HEK293 (cell line): ENCODE results near the gene EIF4A3.

ENCODE experiments used
- CTCF ChIA-PET: fragments of 350-600 bp; formaldehyde crosslinking; extraction: SDS; loops from one replicate; lab custom pipeline; 2021; ENCODE audit warnings: antibody characterized with exemption; lab: Yijun Ruan, JAX
- POLR2A ChIA-PET: fragments of 300-600 bp; formaldehyde crosslinking; extraction: SDS; loops from one replicate; lab custom pipeline; 2020; ENCODE audit warnings: antibody characterized with exemption, inconsistent platforms; lab: Yijun Ruan, JAX
- H3K27ac ChIP-seq: fragments of 200-500 bp; sonication (Bioruptor generic); 2 replicates; pipeline ENCODE4 v1.5.1; 2014; ENCODE audit warnings: low read depth, low read length, control low read depth, inconsistent platforms; ENCODE audit errors: extremely low read depth
- H3K36me3 ChIP-seq, 2 experiments: fragments of 200-500 bp in 1 of 2; sonication (Bioruptor generic) in 1 of 2; 1 replicate in 1 of 2; 2 replicates in 1 of 2; pipeline ENCODE4 v1.5.1; 2014 to 2017; ENCODE audit warnings: inconsistent platforms in 2 of 2, low read length in 2 of 2; ENCODE audit not compliant: control insufficient read depth in 2 of 2, insufficient read depth in 1 of 2
- H3K4me1 ChIP-seq: fragments of 200-500 bp; sonication (Bioruptor generic); 2 replicates; pipeline ENCODE4 v1.5.1; 2014; ENCODE audit warnings: mild to moderate bottlenecking, low read length, inconsistent platforms; ENCODE audit not compliant: control insufficient read depth, insufficient read depth
- H3K4me3 ChIP-seq: 2 replicates; pipeline ENCODE4 v1.5.1; 2011; ENCODE audit warnings: low read depth, mild to moderate bottlenecking, control low read depth, low read length, moderate library complexity
- H3K9me3 ChIP-seq: fragments of 200-500 bp; sonication (Bioruptor generic); 2 replicates; pipeline ENCODE4 v1.5.1; 2014; ENCODE audit warnings: low read depth, low read length, inconsistent platforms; ENCODE audit not compliant: control insufficient read depth, insufficient read depth
- INSM2 ChIP-seq: fragments of 450-650 bp; formaldehyde crosslinking; IDR thresholded peaks from 2 replicates; pipeline ENCODE4 v1.5.1; 2016; ENCODE audit warnings: missing biosample characterization, missing genetic modification characterization
- KLF1 ChIP-seq: fragments of 450-650 bp; formaldehyde crosslinking; IDR thresholded peaks from 2 replicates; pipeline ENCODE4 v1.5.1; 2016; ENCODE audit warnings: missing biosample characterization, missing genetic modification characterization
- PRDM1 ChIP-seq: fragments of 450-650 bp; formaldehyde crosslinking; IDR thresholded peaks from 2 replicates; pipeline ENCODE4; 2016; ENCODE audit warnings: missing biosample characterization, missing genetic modification characterization
- SALL2 ChIP-seq: fragments of 450-650 bp; formaldehyde crosslinking; IDR thresholded peaks from 2 replicates; pipeline ENCODE4 v1.5.0; 2017; ENCODE audit warnings: missing biosample characterization, mild to moderate bottlenecking, missing genetic modification characterization, borderline replicate concordance
- SETDB1 ChIP-seq: IDR thresholded peaks from one replicate; pipeline ENCODE4 v1.6.1; 2017; ENCODE audit warnings: mild to moderate bottlenecking, low read length, moderate library complexity, mixed read lengths; ENCODE audit not compliant: insufficient read length
- ZBTB21 ChIP-seq: fragments of 450-650 bp; formaldehyde crosslinking; IDR thresholded peaks from 2 replicates; pipeline ENCODE4 v1.5.1; 2017; ENCODE audit warnings: missing biosample characterization, missing genetic modification characterization
- ZBTB26 ChIP-seq: fragments of 450-650 bp; formaldehyde crosslinking; optimal IDR thresholded peaks from 2 replicates; pipeline ENCODE3; 2016; ENCODE audit warnings: missing biosample characterization, mild to moderate bottlenecking, missing genetic modification characterization
- ZBTB8A ChIP-seq: fragments of 450-650 bp; formaldehyde crosslinking; IDR thresholded peaks from 2 replicates; pipeline ENCODE4 v1.5.1; 2016; ENCODE audit warnings: missing biosample characterization, missing genetic modification characterization
- ZNF112 ChIP-seq: fragments of 450-650 bp; formaldehyde crosslinking; IDR thresholded peaks from 2 replicates; pipeline ENCODE4 v1.5.0; 2017; ENCODE audit warnings: missing biosample characterization, missing genetic modification characterization
- ZNF155 ChIP-seq: fragments of 450-650 bp; formaldehyde crosslinking; IDR thresholded peaks from 2 replicates; pipeline ENCODE4 v1.5.1; 2016; ENCODE audit warnings: missing biosample characterization, missing genetic modification characterization
- ZNF175 ChIP-seq: fragments of 450-650 bp; formaldehyde crosslinking; IDR thresholded peaks from 2 replicates; pipeline ENCODE4 v1.5.1; 2016; ENCODE audit warnings: missing biosample characterization, missing genetic modification characterization
- ZNF19 ChIP-seq: fragments of 450-650 bp; formaldehyde crosslinking; IDR thresholded peaks from 2 replicates; pipeline ENCODE4; 2016; ENCODE audit warnings: missing biosample characterization, missing genetic modification characterization, low read depth
- ZNF23 ChIP-seq: fragments of 450-650 bp; formaldehyde crosslinking; IDR thresholded peaks from 2 replicates; pipeline ENCODE4 v1.5.1; 2016; ENCODE audit warnings: missing biosample characterization, missing genetic modification characterization, borderline replicate concordance
- ZNF248 ChIP-seq: fragments of 450-650 bp; formaldehyde crosslinking; IDR thresholded peaks from 2 replicates; pipeline ENCODE4 v1.5.1; 2017; ENCODE audit warnings: missing biosample characterization, missing genetic modification characterization
- ZNF37A ChIP-seq: fragments of 450-650 bp; IDR thresholded peaks from 2 replicates; pipeline ENCODE4 v1.5.1; 2018; ENCODE audit warnings: missing biosample characterization, missing genetic modification characterization
- ZNF501 ChIP-seq: fragments of 450-650 bp; formaldehyde crosslinking; IDR thresholded peaks from 2 replicates; pipeline ENCODE4 v1.5.1; 2016; ENCODE audit warnings: missing biosample characterization, missing genetic modification characterization
- ZNF530 ChIP-seq: fragments of 450-650 bp; formaldehyde crosslinking; IDR thresholded peaks from 2 replicates; pipeline ENCODE4 v1.5.1; 2016; ENCODE audit warnings: low read depth, missing biosample characterization, missing genetic modification characterization
- ZNF664 ChIP-seq: fragments of 450-650 bp; formaldehyde crosslinking; IDR thresholded peaks from 2 replicates; pipeline ENCODE4 v1.5.1; 2016; ENCODE audit warnings: missing biosample characterization, missing genetic modification characterization
- ZNF704 ChIP-seq: fragments of 450-650 bp; formaldehyde crosslinking; IDR thresholded peaks from 2 replicates; pipeline ENCODE4 v1.5.1; 2016; ENCODE audit warnings: missing biosample characterization, missing genetic modification characterization
- ZNF76 ChIP-seq: fragments of 450-650 bp; formaldehyde crosslinking; IDR thresholded peaks from 2 replicates; pipeline ENCODE4; 2016; ENCODE audit warnings: low read depth, missing biosample characterization, missing genetic modification characterization, borderline replicate concordance
- ZNF843 ChIP-seq: fragments of 450-650 bp; formaldehyde crosslinking; IDR thresholded peaks from 2 replicates; pipeline ENCODE4 v1.5.1; 2016; ENCODE audit warnings: missing biosample characterization, missing genetic modification characterization
- ZSCAN30 ChIP-seq: fragments of 450-650 bp; IDR thresholded peaks from 2 replicates; pipeline ENCODE4 v1.5.1; 2018; ENCODE audit warnings: missing biosample characterization, mild to moderate bottlenecking, missing genetic modification characterization, moderate library complexity
- TF ChIP-seq, protein P1 (sequence below): fragments of 450-650 bp; formaldehyde crosslinking; IDR thresholded peaks from 2 replicates; pipeline ENCODE4 v1.5.1; 2016; ENCODE audit warnings: missing biosample characterization, missing genetic modification characterization, borderline replicate concordance

Gene EIF4A3

DNA sequence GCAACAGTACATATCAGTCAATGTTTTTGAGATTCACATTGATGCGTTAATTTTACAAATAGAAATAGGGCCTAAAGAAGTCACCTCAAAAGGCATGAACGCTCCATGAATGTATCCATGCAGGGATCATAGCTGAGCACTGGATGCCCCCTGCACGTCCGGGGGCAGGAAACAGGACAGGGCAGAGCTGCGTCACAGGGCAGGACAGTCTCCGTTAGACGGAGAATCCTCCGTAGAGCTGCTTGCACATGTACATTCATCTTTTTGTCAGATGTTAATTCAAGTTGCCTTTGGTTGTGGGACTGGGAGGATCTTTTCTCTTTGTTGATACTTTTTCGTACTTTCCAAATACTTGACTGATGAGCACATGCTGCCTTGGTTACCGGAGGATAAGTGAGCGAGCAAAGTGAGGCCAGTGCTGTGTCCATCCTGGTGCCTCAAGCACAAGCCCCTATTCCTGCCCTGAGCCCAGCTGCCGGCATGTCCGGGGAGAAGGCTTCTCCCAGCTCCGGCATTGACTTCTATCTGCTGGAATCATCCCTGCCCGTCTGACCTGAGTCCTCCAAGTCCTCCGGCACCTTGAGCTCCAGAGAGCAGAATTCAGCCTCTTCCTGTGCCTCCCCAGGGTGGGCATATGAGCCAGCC, 30.5 kb downstream of the EIF4A3 start:
- CTCF ChIA-PET = interaction anchor here (0.5 to 3.6 kb wide), 5 partner anchors 12 to 111 kb away, joined by 3 to 27 read pairs (median 3); partner anchors contain the start of gene GAA
- no peak overlapping the region for H3K27ac ChIP-seq
- H3K9me3 ChIP-seq = no peaks in the 10 kb centered on the region
- TF ChIP-seq ZBTB21 (no peak), ZSCAN30 (no peak), ZNF37A (tag by site-specific recombination) (no peak), ZNF19 (tag by site-specific recombination) (no peak), INSM2 (tag by site-specific recombination) (no peak), ZNF76 (tag by site-specific recombination) (no peak), ZBTB26 (tag by site-specific recombination) (no peak)
- H3K36me3 ChIP-seq = peaks cover 0 to 23% of the 10 kb centered on the region in 2 experiments; a peak in 1 of 3 replicates
- no peaks in the 10 kb centered on the region for H3K4me1 ChIP-seq
- H3K4me3 ChIP-seq = no peak overlapping the region
- POLR2A ChIA-PET = interaction anchor here (0.8 to 2.7 kb wide), 3 partner anchors 15 to 30 kb away, joined by 4 to 6 read pairs (median 4); partner anchors contain the start of gene GAA

DNA sequence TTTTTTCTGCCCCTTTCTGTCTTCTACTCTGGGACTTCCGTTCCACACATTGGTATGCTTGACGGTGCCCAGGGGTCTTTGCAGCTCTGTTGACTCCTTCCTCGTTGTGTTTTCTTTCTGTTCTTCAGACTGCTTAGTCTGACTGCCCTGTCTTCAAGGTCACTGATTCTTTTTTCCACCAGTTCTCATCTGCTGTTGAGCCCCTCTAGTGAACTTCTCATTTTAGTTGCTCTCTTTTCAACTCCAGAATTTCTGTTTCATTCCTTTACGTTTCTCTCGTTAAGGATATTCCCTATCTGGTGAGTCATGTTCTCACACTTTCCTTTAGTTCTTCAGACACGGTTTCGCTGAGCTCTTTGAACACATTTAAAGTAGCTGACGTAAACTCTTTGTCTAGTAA, 31.8 kb downstream of the EIF4A3 start:
- H3K9me3 ChIP-seq = no peaks in the 10 kb centered on the region
- H3K4me3 ChIP-seq = no peak overlapping the region
- ChIA-PET POLR2A (no interaction called here), CTCF (interaction anchor here (0.6 to 3.6 kb wide), 5 partner anchors 9 to 41 kb away, joined by 3 to 27 read pairs (median 6); partner anchors contain the start of gene GAA)
- H3K4me1 ChIP-seq = no peaks in the 10 kb centered on the region
- no peak for TF ChIP-seq SALL2 (tag by site-specific recombination)
- TF ChIP-seq KLF1 (tag by site-specific recombination) = no peak
- TF ChIP-seq, protein P1, sequence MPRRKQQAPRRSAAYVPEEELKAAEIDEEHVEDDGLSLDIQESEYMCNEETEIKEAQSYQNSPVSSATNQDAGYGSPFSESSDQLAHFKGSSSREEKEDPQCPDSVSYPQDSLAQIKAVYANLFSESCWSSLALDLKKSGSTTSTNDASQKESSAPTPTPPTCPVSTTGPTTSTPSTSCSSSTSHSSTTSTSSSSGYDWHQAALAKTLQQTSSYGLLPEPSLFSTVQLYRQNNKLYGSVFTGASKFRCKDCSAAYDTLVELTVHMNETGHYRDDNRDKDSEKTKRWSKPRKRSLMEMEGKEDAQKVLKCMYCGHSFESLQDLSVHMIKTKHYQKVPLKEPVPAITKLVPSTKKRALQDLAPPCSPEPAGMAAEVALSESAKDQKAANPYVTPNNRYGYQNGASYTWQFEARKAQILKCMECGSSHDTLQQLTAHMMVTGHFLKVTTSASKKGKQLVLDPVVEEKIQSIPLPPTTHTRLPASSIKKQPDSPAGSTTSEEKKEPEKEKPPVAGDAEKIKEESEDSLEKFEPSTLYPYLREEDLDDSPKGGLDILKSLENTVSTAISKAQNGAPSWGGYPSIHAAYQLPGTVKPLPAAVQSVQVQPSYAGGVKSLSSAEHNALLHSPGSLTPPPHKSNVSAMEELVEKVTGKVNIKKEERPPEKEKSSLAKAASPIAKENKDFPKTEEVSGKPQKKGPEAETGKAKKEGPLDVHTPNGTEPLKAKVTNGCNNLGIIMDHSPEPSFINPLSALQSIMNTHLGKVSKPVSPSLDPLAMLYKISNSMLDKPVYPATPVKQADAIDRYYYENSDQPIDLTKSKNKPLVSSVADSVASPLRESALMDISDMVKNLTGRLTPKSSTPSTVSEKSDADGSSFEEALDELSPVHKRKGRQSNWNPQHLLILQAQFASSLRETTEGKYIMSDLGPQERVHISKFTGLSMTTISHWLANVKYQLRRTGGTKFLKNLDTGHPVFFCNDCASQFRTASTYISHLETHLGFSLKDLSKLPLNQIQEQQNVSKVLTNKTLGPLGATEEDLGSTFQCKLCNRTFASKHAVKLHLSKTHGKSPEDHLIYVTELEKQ (tag by site-specific recombination) = no peak
- no peak for TF ChIP-seq ZBTB8A (tag by site-specific recombination)
- TF ChIP-seq SETDB1 = peak; percentile 47
- H3K27ac ChIP-seq = no peak overlapping the region
- peaks cover 0 to 27% of the 10 kb centered on the region in 2 experiments; a peak in 1 of 3 replicates for H3K36me3 ChIP-seq

GRCh38 chr17:80114758-80115157, 32.2 kb downstream of the EIF4A3 start:
- Histone ChIP-seq H3K9me3 (no peaks in the 10 kb centered on the region), H3K36me3 (peaks cover 0 to 27% of the 10 kb centered on the region in 2 experiments; a peak in 1 of 3 replicates), H3K27ac (no peak overlapping the region), H3K4me1 (no peaks in the 10 kb centered on the region), H3K4me3 (no peak overlapping the region)
- CTCF ChIA-PET = interaction anchor here (0.6 to 3.6 kb wide), 4 partner anchors 10 to 41 kb away, joined by 3 to 27 read pairs (median 8); partner anchors contain the start of gene GAA
- POLR2A ChIA-PET = no interaction called here
- no peak for TF ChIP-seq PRDM1 (tag by site-specific recombination)
- no peak for TF ChIP-seq ZNF155
- TF ChIP-seq ZNF112 = no peak
- TF ChIP-seq ZNF843 = no peak
- TF ChIP-seq ZNF23 (tag by site-specific recombination) = no peak
- no peak for TF ChIP-seq ZNF530 (tag by site-specific recombination)
- no peak for TF ChIP-seq ZNF704
- TF ChIP-seq ZNF248 = no peak
- TF ChIP-seq ZNF664 = no peak
- TF ChIP-seq ZNF501 (tag by site-specific recombination) = no peak
- no peak for TF ChIP-seq ZNF175 (tag by site-specific recombination)
